NCI-H226 (cell line): Measurements from ENCODE around the gene ZBTB25.

ENCODE experiments used
- DNase-seq: peaks from one replicate; pipeline ENCODE4 v3.0.0-alpha.2; 2015

ZBTB25 gene

GRCh38 chr14:64438181-64438841 is 65.3 kb downstream of the ZBTB25 start:
- peak; percentile 75 for DNase-seq

DNA sequence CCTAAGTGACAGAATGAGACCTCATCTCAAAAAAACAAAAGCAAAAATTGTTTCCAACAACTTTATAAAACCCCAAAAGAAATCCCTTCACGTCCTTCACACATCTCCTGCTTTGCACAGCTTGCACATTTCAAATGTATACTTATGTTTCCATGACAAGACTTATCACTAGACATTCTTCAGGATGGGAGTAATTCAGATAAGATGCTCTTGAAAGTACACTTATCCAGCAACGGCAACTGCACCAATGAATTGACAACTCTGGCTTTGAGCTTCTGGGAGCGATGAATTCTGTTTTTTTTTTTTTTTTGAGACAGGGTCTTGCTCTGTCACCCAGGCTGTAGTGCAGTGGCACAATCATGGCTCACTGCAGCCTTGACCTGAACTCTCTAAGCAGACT is 69.1 kb downstream of the ZBTB25 start:
- peak; percentile 51 for DNase-seq

DNA sequence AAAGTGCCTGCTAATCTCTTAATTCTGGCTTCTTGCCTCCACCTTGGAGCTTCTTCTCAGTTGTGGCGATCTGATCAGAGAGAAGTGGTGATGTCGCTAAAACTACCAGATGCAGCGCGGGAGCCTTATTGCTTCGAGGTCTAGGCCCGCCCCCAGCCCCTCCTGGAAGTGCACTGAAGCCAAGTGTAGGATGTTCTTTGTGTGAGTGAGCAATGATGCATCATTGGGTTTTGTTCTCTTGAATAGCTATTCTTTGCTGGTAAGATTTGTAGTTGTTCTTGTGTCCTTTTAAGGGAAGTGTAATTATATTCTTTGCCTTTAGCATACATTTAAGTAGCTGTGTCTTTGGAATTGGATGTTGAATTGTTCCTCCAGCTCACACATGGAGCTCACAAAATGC is 79.7 kb downstream of the ZBTB25 start:
- peak; percentile 23 for DNase-seq

DNA sequence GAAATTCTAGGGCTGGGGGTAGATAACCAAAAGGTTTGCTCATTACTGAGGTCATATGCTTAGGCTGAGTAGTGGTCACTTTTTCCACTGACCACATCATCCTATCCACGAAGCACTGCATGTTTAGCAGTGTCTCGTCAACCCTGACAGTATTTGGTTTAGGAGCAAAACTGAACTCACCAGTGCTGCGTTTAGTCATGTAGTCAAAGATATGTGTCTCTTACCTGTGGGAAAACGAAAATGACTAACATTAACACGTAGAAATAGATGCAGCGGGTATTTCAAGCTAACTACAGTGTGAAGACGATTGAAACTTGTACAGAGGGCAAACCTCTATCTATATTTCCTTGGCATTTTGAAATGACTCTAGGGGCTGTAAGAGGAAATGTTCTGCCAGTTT is 80.9 kb downstream of the ZBTB25 start:
- DNase-seq: no peak

DNA sequence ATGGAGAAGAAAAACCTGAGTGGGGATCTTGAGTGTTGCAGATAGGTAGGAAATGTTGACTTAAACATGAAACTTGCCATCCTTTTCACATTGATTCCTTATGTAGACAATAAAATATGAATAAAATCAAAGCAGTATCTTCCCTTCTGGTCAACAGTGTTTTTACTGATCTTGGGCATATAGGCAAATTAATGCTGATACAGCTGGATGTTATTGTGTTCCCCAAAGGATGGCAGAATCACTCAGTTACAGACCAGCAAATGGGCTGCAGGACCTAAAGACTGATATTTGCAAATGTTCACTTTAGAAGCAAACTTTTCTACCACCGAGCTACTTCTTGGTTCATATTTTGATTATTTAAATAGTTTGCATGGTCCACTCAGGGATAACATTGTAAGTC is 81.6 kb downstream of the ZBTB25 start:
- DNase-seq: no peak

DNA sequence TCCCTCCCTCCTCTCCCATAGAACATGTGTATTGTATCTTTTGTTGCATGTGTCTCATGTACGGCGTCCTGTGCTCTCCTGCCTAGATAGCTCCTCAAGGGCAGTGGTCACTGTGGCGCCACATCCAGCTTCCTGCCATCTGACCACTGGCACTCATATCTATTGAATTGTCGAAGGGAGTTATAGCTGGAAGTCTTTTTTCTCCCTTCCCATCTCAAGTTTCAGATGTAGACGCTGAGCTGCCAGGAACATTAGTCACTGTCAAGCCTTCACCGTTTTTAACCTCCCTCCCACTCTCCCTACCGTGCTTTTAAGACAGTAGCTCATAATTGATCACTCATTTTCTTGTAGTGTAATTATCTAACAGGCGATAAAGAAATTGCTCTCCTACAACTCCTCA is 82.5 kb downstream of the ZBTB25 start:
- DNase-seq: peak; percentile 83

DNA sequence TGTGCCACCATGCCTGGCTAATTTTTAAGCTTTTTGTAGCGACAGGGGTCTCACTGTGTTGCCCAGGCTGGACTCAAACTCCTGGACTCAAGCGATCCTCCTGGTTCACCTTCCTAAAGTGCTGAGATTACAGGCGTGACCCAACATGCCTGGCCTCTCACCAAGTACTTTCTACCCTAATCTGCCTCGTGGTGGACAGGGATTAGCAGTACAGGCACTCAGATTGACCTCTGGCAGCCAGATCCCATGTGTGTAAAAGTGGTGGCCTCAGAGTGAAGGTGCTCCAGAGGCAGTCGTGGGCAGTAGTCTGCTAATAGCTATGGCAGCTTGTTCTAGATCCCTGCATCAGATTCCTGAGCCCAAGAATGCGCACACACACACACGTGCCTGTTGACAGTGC is 84.6 kb downstream of the ZBTB25 start:
- DNase-seq: no peak

DNA sequence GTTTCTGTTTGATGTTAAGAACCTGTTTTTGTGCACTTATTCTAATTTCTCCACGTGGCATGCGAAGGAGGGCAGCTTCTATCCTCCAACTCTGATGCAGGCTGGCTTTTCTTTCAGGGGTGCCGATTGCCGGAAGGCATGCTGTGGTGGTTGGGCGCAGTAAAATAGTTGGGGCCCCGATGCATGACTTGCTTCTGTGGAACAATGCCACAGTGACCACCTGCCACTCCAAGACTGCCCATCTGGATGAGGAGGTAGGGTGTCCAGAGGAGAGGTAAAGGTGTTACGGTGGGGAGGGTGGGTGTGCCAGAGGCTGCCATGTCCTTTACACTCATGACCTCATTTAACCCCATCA is 85.9 kb downstream of the ZBTB25 start:
- no peak for DNase-seq

DNA sequence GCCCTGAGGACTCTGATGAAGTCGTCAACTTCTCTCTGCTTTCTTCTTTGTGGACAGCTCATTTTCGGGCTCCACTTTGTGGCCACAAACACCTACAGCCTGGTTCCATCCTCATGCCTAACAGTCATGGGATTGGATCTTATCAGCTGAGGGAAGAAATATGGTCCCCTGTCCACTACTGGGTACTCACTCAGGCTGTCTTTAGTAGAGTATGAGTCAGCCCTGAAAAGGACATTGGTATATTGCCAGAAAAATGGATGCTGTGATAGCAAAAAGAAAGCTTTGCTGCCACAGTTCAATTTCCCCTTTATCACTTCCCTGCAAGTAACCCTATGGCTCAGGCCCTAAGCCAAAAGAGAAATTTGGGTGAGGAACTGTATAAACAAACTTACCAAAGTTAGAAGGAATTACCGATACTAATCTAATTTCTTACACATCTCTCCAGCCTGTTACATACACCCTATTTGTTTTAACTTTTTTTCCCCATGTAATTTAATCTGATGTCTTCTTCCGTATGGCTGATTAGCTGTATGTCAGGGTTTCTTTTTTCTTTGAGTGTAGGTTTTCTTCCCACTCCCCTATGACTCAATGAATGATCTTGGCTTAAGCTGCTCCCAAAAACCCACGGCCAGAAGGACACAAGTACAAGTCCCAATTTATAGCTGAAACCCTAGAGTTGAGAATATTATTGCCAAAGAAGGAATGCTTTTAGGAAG is 86.4 kb downstream of the ZBTB25 start:
- no peak for DNase-seq

GRCh38 chr14:64416348-64416932 is 87.2 kb downstream of the ZBTB25 start:
- DNase-seq: no peak

DNA sequence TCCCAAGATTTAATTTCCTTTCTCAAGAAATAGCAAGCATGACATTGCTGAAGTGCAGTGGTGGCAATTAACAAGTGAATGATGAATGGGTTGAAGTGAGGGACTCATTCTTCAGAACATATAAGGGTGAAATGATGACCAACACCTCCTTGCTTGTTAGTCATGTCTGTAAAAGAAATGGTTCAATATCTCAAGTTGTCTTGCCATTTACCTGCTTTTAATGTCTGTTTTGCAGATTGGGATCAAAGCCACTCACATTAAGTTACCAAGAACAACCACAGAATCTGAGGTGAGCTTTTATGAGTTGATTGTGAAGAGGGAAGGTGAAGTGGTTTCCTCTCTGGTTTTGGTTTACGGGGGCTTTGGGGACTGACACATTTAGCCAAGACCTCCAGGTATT is 91.4 kb downstream of the ZBTB25 start:
- no peak for DNase-seq

DNA sequence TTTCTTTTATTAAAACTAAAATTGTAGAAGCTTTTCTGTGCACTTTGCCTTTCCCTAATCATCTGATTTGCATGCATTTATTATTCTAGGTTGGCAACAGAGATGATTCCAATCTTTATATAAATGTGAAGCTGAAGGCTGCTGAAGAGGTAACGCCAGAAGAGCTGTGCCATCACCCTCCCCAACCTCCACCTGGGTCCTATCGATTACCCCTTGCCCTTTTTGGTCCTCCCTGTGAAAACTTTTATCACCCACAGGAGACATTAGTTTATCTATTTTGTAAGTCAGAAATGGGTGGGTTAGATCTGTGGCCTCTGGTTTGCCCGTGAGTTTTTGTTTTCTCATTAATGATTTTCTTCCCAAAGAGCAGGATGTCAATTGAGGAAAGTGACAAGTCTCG is 92.6 kb downstream of the ZBTB25 start:
- DNase-seq: no peak

- DNase-seq: peak; percentile 92
Observed at GRCh38 chr14:64410084-64410774, 93.4 kb downstream of the ZBTB25 start.

- DNase-seq: no peak
Observed at GRCh38 chr14:64409126-64409920, 94.3 kb downstream of the ZBTB25 start.

- no peak for DNase-seq
Observed at GRCh38 chr14:64407329-64407728, 96.3 kb downstream of the ZBTB25 start.

DNA sequence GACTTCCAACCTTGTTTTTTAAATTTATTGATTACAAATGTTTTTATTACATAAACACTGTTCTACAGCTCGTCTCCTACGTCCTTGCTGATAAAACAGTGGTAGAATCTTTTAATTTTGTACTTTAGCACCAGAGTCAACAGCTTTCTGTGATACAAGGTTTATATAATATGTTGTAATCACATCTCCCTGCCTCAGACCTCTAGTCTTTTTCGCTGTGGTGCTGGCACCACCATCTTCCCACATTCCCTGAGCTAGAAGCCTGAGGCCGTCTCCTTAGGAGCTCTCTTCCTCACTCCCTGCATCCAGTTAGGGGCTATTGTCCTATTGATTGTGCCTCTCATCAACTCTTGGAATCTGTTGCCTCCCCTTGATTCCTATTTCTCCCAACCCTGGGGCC is 98.3 kb downstream of the ZBTB25 start:
- no peak for DNase-seq

DNA sequence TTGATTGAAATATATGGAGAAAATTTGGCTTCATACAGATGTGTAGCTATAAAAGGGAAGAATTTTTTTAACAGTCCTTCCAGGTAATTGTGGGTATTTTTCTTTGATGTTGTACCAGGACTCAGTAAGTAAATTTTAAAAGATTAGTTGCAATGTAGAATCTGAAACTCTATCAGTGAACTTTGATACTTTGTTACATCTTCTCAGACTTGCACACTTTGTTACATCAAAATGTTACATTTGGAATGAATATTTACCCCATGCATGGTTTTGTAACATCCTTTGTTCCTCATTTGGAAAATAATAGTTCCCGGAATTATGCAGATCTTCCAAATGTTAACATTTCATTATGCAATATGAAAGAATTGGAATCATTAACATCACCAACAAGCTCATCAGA is 101.7 kb downstream of the ZBTB25 start:
- DNase-seq: no peak

GRCh38 chr14:64400829-64401459 is 102.7 kb downstream of the ZBTB25 start:
- no peak for DNase-seq
